GM19023 (cell line): ENCODE data around the gene RPS5.
"Not testable (repeated sequence)": the region's sequence is repeated elsewhere in the genome, so short reads cannot be mapped to it uniquely, and the experiment has no call there.

Source experiments
- ATAC-seq: cut with Tn5 transposase; IDR thresholded peaks from one replicate; pipeline ENCODE4 v1.9.1; 2021; ENCODE audit warnings: mild to moderate bottlenecking, moderate library complexity; ENCODE audit not compliant: unreplicated experiment

Gene RPS5

DNA sequence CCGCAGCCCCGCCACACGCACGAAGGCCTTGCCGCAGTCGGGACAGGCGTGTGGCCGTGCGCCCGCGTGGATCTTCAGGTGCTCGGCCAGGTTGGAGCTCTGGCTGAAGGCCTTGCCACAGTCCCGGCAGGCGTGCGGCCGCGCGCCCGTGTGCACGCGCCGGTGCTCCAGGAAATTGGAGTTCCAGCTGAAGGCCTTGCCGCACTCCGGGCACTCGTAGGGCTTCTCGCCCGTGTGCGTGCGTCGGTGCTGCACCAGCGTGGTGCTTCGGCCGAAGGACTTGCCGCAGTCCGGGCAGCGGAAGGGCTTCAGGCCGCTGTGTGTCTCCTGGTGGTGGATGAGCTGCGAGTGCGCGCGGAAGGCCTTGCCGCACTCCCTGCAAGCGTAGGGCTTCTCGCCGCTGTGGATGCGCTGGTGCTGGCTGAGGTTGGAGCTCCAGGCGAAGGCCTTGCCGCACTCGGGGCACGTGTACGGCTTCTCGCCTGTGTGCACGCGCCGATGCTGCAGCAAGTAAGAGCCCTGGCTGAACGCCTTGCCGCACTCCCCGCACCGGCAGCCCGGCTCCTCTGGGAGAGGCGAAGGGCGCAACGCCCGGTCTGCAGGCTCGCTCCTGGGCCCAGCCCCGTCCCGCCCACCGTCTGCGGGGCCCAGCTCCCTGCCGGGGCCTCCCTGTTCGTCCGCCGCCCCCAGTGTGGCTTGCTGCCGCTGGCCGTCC lies 30.1 kb upstream of the RPS5 start:
- no peak for ATAC-seq

DNA sequence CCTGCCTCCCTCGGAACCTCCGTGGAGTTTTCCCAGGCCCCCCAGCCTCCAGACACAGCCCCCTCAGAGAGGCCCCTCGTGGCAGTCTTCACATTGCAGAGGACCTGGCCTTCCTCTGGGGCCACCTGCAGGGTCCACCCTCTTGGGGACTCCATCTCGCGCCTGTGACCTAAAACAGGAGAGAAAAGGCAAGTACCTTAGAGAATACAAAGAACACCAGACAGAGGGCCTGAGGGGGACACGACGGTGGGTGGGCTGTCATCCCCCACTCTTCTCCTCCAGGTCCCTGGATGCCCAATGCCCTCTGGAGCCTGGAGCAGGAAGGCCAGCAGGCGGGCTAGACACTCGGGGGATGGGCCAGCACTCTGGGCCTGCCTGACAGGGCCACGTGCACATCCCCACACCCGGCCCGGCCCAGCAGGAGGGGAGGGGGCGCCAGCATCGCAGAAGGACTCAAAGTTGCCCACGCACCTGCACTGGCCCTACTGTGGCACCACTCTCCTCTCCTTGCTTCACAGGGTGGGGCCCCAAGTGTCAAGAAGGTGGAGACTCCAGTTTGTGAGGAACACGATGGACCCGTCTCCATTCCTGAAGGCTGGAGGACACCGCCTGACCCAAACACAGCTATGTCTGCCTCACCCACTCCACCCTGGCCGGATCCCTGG lies 29.5 kb upstream of the RPS5 start:
- no peak for ATAC-seq

DNA sequence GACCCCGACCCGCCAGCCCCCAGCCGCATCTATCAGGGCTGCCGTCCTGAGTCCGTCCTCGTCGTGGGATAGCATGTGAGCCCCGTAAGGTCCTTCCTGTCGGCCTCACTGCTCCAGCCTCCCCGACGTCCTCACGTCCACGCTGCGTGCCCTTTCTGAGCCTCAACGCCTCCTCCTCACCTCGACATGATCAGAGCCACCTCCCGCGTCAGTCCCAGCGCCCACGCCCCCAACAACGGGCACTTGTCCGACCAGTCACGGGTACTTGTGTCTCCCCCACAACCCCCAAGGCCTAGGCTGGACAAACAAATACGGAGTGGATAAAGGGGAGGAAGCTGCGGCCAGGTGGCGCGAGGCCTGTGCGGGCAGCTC lies 25.2 kb upstream of the RPS5 start:
- ATAC-seq: peak; percentile 17

DNA sequence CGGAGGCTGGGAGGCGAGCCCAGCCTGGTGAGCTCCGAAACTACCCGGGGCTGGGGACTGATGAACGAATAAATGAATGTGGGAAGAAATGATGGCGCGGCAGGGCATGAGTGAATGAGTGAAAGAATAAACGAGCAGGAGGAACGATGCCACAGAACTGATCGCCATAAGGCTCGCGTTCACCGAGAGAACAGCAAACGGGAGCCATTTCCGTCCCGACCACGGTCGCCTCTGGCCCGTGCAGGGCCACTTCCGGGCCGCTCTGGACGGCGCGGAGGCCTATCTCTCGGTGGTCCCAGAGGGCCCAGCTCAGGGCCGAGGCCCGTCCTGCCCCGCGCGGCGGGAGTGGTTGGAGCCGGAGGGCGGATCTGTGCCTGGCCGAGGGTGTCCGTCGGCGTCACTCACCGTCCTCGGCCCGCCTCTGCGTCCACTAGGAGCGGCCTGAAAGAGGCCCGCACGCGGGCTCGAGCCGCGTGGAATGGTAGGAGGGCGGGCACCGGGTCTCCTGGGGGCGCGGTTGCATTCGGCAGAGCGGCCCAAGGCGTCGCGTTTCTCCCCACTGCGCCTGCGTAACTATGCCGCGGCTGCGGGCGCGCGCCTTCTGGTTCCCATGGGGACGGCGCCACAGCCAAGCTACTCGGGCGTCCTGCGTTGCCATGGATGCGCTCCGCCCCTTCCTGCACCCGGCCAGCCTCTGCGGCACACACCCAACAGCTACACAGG lies 24.6 kb upstream of the RPS5 start, which contains the start of gene ZNF497:
ZNF497 (minus strand) TSS at position 480 of the 723 bp plus-strand sequence. CDS start 5,116 bp downstream, outside the sequence.
- peak; percentile 83 for ATAC-seq

DNA sequence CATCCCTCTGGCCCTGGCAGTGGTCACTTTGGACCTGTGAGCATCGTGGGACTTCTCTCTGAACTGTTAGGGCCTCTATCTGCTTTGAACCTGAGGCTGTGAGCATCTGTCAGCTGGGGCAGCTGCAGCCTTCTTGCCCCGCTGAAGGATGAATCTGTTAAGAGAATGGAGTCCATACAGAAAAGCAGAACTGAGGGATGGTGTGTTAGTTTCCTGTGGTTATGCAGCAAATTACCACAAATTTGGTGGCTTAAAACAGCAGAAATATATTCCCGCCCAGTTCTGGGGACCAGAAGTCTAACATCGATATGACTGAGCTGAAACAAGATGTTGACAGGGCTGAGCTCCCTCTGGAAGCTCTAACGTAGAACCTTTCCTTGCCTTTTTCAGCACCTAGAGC lies 22.9 kb upstream of the RPS5 start:
- no peak for ATAC-seq

DNA sequence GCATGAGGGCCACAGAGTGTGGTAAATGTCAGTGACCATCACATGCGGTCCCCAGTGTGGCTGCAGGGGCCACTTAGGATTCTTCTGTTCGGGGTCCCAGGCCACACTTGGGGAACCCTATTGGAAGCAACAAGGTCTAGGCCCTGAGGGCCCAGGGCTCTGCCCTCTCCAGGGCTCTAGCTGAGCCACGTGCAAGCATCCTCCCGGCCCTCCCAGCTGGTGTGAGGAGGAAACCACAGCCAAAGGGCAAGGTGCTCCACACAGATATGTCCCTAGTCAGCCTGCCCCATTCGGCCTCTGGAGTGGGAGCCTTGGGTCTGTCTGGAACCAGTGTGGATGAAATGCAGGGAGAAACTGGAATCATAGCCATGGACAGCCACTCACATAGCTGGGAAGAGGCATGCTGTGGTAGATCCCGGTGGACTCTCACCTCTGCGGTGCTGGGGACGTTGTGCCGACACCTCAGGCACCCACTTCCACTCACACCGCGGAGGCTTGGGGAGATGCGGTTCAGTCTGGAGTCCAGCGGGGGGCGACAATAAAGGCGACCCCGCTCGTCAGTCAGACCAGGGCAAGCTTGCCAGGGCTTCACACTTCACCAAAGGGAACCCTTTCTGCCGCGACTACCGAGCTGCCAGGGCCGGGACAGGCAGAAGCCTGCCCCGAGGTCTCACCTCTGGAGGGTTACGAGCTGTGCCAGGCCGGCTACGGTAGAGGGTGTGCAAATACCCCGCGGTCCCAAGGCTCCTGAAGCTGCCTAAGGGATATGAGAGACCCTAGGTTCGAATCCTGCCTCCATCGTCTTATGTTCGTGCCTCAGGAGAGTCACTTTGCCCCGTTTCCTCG lies 20.3 kb upstream of the RPS5 start:
- ATAC-seq: no peak

DNA sequence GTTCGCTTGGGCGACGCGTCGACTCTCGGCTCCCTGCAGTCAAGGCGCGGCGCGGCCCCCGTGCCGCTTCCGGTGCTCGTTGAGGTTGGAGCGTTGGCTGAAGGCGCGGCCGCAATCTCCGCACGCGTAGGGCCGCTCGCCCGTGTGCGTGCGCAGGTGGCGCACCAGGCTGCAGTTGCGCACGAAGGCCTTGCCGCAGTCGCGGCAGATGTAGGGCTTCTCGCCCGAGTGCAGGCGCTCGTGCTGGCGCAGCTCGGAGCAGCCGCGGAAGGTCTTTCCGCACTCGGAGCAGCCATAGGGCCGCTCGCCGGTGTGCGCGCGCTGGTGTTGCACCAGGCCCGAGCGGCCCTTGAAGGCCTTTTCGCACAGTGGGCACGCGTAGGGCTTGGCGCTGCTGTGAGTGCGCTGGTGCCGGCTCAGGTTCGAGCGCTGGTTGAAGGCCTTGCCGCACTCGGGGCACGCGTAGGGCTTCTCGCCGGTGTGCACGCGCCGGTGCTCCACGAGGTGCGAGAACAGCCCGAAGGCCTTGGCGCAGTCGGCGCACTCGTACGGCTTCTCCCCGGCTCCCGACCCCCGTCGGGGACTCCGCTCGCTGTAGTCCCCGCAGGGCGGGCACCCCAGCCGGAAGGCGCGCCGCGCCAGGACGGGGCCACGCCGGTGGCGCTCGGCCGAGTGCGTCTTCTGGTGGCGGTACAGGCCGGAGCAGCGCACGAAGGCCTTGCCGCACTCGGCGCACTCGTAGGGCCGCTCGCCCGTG lies 19.2 kb upstream of the RPS5 start:
- no peak for ATAC-seq

DNA sequence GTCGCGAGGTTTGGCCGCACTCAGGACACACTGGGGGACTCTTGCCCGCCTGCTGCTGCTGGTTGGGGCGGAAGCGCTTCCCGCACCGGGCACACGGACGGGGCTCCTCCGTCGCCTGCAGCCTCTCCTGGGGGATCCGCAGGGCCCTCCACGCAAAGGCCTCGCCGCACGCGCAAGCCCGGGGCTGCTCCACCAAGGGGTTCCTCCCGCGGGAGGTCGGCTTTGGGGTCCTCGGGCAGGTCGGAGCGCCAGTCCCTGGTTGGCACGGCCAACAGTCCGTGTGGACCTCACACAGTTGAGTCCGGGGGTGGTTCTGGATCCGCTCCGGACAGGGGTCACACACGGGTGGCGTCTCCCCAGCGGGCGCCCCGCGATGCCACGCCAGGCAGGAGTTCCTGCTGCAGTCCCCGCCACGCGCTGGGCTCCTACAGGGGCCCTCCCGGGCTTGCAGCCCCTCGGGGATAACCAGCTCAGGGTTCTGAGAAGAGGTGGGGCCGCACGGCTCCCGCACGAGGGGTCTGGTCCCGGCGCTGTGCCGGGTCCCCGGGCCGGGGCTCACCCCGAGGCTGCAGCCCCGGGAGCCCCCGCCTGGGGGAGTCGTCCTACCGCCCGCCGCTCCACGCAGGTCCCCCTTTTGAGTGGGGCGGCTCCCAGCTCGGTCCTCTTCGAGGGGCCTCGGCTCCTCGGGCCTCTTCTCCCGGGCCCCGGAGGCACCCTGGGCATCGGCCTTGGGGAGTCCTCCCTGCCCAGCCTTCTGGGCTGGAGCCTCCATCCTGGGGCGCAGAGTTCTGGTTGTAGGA lies 18.3 kb upstream of the RPS5 start:
- ATAC-seq: no peak

DNA sequence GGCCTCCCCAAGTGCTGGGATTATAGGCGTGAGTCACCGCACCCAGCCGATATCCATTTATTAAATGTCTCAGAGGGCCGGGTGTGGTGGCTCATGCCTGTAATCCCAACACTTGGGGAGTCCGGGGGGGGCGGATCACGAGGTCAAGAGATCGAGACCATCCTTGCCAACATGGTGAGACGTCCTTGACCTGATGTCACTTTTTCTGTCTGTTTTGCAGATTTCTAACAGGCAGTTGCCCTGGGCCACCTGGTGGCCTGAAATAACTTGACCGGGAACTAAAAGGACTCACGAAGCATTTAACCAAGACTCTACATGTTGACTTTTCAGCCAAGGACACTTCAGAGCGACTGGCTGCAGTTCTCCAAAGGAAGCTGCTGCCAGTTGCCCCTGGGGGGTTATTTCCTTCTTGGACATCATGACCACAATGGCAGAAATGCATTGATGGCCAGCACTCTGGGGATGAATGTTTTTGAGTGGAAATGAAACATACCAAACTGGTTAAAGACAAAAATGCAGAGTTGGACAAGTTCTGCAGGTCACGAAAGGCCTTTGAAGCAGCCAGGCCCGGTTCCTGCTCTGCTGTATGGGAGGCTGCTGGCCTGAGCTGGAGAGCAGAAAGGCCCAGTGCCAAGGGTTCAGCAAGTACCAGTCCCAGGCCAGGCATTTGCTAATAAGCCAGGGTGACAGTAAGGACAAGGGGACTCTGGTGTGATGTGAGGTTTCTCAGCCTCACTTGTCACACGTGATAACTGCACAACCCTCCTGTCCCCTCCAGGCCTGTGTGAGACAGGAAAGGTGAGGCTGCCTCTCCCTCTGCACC lies 14.5 kb upstream of the RPS5 start:
- no peak for ATAC-seq

DNA sequence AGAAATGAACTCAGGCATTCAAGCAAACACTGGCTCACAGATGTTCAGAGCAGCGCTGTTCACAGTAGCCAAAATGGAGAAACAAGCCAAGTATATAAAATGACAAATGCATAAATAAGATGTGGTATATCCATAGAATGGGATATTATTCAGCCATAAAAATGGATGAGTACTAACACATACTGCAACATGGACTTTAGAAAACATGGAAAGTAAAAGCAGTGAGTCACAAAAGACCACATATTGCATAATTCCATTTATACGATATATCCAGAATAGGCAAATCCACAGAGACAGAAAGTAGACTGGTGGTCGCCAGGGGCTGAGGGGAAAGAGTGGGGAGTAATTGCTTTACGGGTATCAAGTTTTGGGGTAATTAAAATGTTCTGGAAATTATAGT lies 12.9 kb upstream of the RPS5 start:
- ATAC-seq: no peak

DNA sequence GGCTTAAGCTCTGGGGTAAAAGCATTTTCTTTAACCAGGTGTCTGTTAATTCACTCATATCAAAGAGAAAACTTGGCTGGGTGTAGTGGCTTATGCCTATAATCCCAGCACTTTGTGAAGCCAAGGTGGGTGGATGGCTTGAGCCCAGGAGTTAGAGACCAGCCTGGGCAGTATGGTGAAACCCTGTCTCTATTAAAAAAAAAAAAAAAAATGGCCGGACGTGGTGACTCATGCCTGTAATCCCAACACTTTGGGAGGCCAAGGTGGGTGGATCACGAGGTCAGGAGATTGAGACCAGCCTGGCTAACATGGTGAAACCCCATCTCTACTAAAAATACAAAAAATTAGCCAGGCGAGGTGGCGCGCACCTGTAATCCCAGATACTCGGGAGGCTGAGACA lies 10.3 kb upstream of the RPS5 start:
- not testable (repeated sequence) for ATAC-seq

DNA sequence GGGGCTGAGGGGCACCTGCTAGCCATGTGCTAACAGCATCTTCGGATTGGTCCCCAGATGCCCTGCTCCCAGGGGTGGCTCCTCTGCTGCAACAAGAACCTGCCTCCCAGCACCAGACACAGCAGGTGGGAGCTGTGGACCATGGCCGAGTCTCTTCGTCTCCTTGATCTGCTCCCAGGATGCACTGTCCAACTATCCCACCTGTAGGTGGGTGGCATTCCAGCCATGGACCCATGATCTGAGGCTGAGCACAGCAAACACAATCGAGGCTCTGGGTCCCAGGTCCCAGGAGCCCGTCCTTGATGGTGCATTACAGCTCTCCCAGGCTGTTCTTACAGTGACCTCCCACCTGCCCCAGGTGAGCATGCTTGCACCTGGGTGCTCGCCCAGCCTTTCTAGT lies 7.8 kb upstream of the RPS5 start:
- ATAC-seq: no peak

DNA sequence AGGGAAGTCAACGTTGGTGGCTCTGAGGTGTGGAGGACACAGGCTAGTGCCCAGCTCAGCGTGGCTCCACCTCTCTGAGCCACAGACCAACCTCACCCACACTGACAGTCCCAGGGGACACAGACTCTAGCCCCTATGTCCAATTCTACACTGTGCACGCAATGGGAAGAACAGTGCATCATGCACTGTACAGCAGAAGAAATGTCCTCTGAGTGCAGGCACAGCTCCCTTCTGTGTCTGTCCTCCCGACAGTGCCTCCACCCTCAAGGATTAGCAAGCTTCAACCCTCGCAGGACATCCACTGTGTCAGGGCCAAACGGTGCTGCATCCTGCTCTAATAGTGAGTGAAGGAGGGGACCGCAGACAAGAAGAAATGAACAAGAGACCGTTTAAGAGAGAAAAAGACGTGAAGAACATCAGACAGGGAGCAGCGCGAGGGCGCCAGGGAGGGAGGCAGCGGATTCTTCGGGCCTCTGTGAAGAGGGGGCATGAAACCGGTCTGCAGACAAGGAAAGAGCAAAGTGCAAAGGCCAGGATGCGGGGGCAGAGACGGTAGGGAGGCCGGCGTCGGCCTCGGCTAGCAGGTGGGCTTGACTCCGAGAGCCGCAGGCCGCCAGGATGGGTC lies 6.9 kb upstream of the RPS5 start:
- peak; percentile 1 for ATAC-seq

DNA sequence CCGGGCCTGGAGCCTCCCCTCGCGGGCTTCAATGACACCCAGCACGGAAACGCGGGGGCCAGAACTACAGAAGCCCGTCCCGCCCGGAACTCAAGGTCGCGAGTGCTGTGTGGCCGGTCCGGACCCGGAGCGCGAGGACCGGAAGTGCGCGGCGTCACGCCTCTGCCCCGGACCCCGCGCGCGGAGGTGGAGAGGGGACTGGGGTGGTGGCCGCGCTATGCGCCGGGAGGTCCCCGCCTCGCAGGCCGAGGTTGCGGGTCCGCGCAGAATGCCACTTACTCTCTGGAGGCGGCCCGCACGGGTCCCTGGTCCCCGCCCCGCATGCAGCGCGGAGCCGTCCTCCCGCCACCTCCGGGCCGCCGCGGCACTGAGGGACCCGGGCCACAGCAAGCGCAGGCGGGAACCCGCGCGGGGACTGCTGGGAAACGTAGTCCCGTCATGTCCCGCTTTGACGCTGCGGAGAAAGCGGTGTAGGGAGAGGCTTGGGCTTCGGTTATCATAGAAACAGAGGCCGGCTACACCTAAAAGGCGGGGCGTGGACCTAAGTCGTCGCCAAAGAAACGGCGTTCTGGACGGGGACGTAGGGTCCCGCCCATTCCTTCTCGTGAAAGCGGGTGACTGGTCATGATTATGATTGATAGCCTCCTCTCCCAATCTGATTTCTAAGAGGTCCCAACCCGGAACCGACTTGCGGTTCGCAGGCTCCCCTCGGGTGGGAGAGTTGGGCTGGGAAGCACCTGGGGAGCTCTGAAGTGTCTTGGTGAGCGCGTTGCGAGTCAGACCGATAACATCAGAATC lies 6.2 kb upstream of the RPS5 start, which contains the start of gene ZNF837:
ZNF837 (minus strand) TSS at position 369 of the 798 bp plus-strand sequence. CDS start 11,698 bp downstream, outside the sequence.
- peak; percentile 81 for ATAC-seq

DNA sequence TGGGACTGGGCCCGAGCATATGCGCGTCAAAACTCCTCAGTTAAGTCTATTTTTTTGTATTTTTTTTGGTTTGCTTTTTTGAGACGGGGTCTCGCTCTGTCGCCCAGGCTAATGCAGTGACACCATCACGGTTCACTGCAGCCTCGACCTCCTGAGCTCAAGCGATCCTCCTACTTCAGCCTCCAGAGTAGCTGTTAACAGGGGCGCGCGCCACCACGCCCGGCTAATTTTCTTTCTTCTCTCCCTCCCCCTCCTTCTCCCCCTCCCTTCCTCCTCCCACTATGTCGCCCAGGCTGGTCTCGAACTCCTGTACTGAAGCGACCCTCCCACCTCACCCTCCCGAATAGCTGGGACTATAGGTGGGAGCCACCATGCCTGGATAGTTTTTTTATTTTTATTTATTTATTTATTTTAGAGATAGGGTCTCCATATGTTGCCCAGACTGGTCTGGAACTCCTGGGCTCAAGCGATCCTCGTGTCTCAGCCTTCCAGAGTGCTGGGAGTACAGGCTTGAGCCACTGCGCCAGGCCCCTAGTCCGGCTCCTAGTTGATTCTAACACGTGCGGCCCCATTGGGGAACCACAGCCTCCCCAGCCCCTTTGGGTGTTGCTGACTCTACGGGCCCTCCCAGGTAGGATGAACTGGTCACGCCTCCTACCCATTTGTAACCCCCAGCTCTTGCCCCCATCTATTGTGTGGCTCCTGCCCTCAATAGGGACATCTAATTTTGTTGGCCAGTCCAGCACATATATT lies 5.4 kb upstream of the RPS5 start:
- ATAC-seq: no peak

DNA sequence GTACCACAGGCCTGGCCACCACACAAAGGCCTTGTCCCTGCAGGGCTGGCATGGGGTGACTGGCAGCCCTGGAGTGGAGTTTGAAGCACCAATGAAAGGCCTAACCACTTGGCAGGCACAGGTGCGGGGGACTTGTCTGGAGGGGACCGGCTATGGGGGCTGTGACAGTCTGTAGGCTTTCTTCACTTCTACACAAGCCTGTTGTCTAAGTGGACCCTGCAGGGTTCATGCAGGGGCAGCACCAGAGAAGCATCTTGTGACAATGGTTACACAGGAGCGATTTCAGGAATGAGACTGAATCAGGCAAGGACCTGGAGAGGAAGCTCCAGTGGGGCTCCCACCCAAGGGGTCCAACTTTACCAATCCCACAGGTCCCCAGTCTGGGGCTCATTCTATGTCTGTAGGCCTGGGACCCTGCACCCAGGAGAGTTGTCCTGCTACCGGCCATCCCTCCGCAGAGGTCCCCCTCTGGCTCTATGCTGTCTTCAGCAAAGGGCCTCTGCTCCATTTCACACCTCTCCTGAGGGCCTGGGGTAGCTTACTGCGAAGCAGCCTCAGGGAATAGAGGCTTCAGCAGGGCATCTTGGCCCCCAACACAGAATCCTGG lies 4.0 kb upstream of the RPS5 start:
- no peak for ATAC-seq
